HUES6 (cell line): ENCODE results near the gene SRI.
A peak's percentile ranks its signal among the peaks of the same experiment; 100 is the strongest.

Source experiments
- H3K27ac ChIP-seq: 2 replicates; pipeline ENCODE4 v1.7.0; 2013; ENCODE audit warnings: low read depth, mild to moderate bottlenecking, low read length, inconsistent platforms
- H3K27me3 ChIP-seq: 2 replicates; pipeline ENCODE4 v1.6.1; 2013; ENCODE audit warnings: low read length; ENCODE audit not compliant: control insufficient read depth, insufficient read depth
- H3K36me3 ChIP-seq: 2 replicates; pipeline ENCODE4 v1.6.1; 2013; ENCODE audit warnings: low read length; ENCODE audit not compliant: control insufficient read depth, insufficient read depth
- H3K4me1 ChIP-seq: 2 replicates; pipeline ENCODE4 v1.6.1; 2013; ENCODE audit warnings: low read length; ENCODE audit not compliant: control insufficient read depth, insufficient read depth
- H3K4me3 ChIP-seq: 2 replicates; pipeline ENCODE4 v1.5.1; 2013; ENCODE audit warnings: low read depth, low read length
- H3K9ac ChIP-seq: one replicate; pipeline ENCODE4 v1.6.1; 2013; ENCODE audit warnings: mild to moderate bottlenecking, low read length
- H3K9me3 ChIP-seq: 2 replicates; pipeline ENCODE4 v1.6.1; 2013; ENCODE audit warnings: low read depth, low read length; ENCODE audit not compliant: control insufficient read depth, insufficient read depth

The SRI gene

GRCh38 chr7:88205179-88205578 is 14.7 kb downstream of the SRI start:
- Histone ChIP-seq H3K4me1 (peaks cover 13% of the 10 kb centered on the region), H3K27me3 (no peaks in the 10 kb centered on the region), H3K9ac (no peak overlapping the region), H3K4me3 (no peak overlapping the region), H3K36me3 (peaks cover 72% of the 10 kb centered on the region), H3K27ac (no peak overlapping the region), H3K9me3 (no peaks in the 10 kb centered on the region)

DNA sequence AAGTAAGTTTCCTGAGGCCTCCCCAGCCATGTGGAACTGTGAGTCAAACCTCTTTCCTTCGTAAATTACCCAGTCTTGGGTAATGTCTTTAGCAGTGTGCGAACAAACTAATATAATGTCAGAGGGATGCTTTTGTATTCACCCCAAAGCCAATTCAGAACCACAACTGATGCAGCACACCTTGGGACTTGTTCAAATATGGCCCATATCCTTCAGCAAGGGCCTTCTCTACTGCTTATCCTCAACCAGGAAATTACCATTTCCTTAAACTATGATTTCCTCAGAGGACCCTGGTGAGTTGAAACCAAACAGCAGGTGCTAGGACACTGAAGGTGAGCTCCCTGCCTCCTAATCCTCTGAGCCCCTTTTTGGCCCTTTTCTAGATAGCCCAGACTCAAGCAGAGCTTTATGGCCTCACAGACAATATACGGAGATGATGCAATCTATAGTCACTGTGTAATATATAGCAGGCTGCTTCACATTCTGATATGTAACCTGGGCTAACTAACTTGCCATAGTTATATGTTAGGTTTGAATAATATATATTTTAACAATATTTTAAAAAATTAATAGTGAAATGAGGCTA is 15.2 kb downstream of the SRI start:
- no peaks in the 10 kb centered on the region for H3K9me3 ChIP-seq
- H3K27ac ChIP-seq, result no peak overlapping the region
- H3K4me1 ChIP-seq, result peaks cover 13% of the 10 kb centered on the region
- no peak overlapping the region for H3K9ac ChIP-seq
- no peak overlapping the region for H3K4me3 ChIP-seq
- H3K36me3 ChIP-seq, result peaks cover 67% of the 10 kb centered on the region
- no peaks in the 10 kb centered on the region for H3K27me3 ChIP-seq

- no peaks in the 10 kb centered on the region for H3K27me3 ChIP-seq
Measured at GRCh38 chr7:88203401-88203800, 16.4 kb downstream of the SRI start.

DNA sequence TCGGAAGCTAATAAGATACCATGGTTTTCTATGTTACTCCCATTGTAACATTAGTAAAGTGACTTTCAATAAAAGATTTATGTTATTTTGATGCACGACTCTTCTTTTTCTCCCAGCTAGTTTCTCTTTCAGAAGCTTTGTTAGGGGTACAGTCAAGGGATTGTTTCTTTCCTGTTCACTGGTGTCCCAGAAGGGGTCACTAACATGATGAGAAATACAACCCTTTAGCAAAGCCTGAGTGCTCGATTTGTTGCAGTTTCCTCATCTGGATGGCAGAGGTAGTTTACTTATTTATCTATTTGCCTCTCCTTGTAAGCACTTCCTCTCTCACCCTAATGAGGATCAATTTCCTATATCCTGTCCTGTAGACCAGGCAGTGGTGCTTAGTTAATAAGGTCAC is 17.0 kb downstream of the SRI start:
- no peak overlapping the region for H3K9ac ChIP-seq
- no peaks in the 10 kb centered on the region for H3K9me3 ChIP-seq
- H3K4me1 ChIP-seq, result peaks cover 13% of the 10 kb centered on the region
- no peak overlapping the region for H3K27ac ChIP-seq
- no peak overlapping the region for H3K4me3 ChIP-seq
- no peaks in the 10 kb centered on the region for H3K27me3 ChIP-seq
- peaks cover 50% of the 10 kb centered on the region for H3K36me3 ChIP-seq

More at GRCh38 chr7:88203401-88203800, 16.4 kb downstream of the SRI start:
- H3K27ac ChIP-seq, result no peak overlapping the region
- H3K9ac ChIP-seq, result no peak overlapping the region
- H3K4me3 ChIP-seq, result no peak overlapping the region
- H3K36me3 ChIP-seq, result peaks cover 56% of the 10 kb centered on the region
- peaks cover 13% of the 10 kb centered on the region for H3K4me1 ChIP-seq
- no peaks in the 10 kb centered on the region for H3K9me3 ChIP-seq

- Histone ChIP-seq H3K4me3 (no peak overlapping the region), H3K4me1 (peaks cover 13% of the 10 kb centered on the region), H3K9me3 (no peaks in the 10 kb centered on the region), H3K27me3 (no peaks in the 10 kb centered on the region), H3K9ac (no peak overlapping the region), H3K36me3 (peaks cover 45% of the 10 kb centered on the region), H3K27ac (no peak overlapping the region)
Measured at GRCh38 chr7:88202278-88202677, 17.6 kb downstream of the SRI start.

DNA sequence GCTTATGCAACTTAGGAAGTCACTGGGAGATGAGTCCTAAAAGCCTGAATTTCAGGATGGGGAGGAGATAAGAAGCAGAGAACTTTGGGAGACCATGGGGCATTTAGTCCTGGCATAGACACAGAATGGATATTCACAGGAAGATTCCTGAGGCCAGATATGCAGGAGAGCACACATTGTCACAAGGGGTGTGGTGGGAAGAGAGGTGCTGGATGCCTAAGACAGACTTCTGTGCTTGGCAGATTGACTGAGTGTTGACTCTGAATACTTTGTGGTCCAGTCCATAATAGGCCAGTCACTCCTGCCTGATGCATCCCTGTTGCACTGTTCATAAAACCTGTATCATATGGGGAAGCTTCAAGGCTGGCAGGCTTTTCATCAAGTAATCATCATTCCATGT is 18.5 kb downstream of the SRI start:
- Histone ChIP-seq H3K4me3 (no peak overlapping the region), H3K27ac (no peak overlapping the region), H3K9me3 (no peaks in the 10 kb centered on the region), H3K4me1 (peaks cover 13% of the 10 kb centered on the region), H3K36me3 (peaks cover 36% of the 10 kb centered on the region), H3K27me3 (no peaks in the 10 kb centered on the region), H3K9ac (no peak overlapping the region)

GRCh38 chr7:88200789-88201188 is 19.0 kb downstream of the SRI start:
- Histone ChIP-seq H3K9ac (no peak overlapping the region), H3K27me3 (no peaks in the 10 kb centered on the region), H3K9me3 (no peaks in the 10 kb centered on the region), H3K36me3 (peaks cover 31% of the 10 kb centered on the region), H3K27ac (no peak overlapping the region), H3K4me1 (peaks cover 13% of the 10 kb centered on the region), H3K4me3 (no peak overlapping the region)

- no peak overlapping the region for H3K27ac ChIP-seq
- no peaks in the 10 kb centered on the region for H3K9me3 ChIP-seq
- H3K9ac ChIP-seq, result no peak overlapping the region
- peaks cover 26% of the 10 kb centered on the region for H3K36me3 ChIP-seq
- H3K4me3 ChIP-seq, result no peak overlapping the region
- H3K4me1 ChIP-seq, result peaks cover 13% of the 10 kb centered on the region
- no peaks in the 10 kb centered on the region for H3K27me3 ChIP-seq
Measured at GRCh38 chr7:88200261-88200660, 19.6 kb downstream of the SRI start.

GRCh38 chr7:88191911-88192310 is 27.9 kb downstream of the SRI start:
- Histone ChIP-seq H3K9me3 (no peaks in the 10 kb centered on the region), H3K4me1 (no peaks in the 10 kb centered on the region), H3K9ac (no peak overlapping the region), H3K27ac (no peak overlapping the region), H3K27me3 (no peaks in the 10 kb centered on the region), H3K36me3 (no peaks in the 10 kb centered on the region), H3K4me3 (no peak overlapping the region)

DNA sequence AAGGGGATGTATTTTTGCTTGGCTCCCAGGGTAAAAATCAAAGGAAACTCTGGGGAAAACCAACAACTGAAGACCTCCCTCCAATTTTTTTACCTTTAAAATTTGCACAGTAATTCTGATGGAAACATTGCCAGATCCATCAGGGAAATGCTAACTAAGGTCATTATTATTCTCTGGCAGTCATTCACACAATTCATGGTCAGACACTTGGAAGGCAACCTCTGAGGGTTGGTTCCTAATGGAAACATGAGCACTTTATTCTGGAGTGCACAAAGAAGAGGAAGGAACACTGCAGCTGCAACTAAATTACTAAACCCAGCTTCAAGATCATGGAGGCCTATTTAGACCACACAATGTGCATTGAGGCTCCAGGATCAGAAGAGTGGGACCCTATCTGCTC is 34.2 kb downstream of the SRI start:
- peaks cover 6% of the 10 kb centered on the region; the same call in 1 of the 2 replicates for H3K4me1 ChIP-seq
- no peak overlapping the region for H3K9ac ChIP-seq
- no peak overlapping the region for H3K4me3 ChIP-seq
- peak overlapping the region; percentile 41; the same call in 1 of the 2 replicates for H3K27ac ChIP-seq
- H3K27me3 ChIP-seq, result no peaks in the 10 kb centered on the region
- H3K9me3 ChIP-seq, result no peaks in the 10 kb centered on the region
- no peaks in the 10 kb centered on the region for H3K36me3 ChIP-seq

- no peaks in the 10 kb centered on the region for H3K27me3 ChIP-seq
- peaks cover 6% of the 10 kb centered on the region; the same call in 1 of the 2 replicates for H3K4me1 ChIP-seq
- no peaks in the 10 kb centered on the region for H3K9me3 ChIP-seq
- H3K4me3 ChIP-seq, result no peak overlapping the region
- no peak overlapping the region; the same call in 1 of the 2 replicates for H3K27ac ChIP-seq
- H3K9ac ChIP-seq, result no peak overlapping the region
- no peaks in the 10 kb centered on the region for H3K36me3 ChIP-seq
Measured at GRCh38 chr7:88184848-88185304, 35.0 kb downstream of the SRI start.
